HG03159 (cell line): ENCODE data around the gene EIF4G1.

Source experiments
- ATAC-seq: cut with Tn5 transposase; IDR thresholded peaks from one replicate; pipeline ENCODE4 v1.9.1; 2021; ENCODE audit warnings: mild to moderate bottlenecking, moderate library complexity; ENCODE audit not compliant: unreplicated experiment

The EIF4G1 gene

GRCh38 chr3:184306341-184306972 lies 7.9 kb upstream of the EIF4G1 start:
- no peak for ATAC-seq

GRCh38 chr3:184307915-184308314 lies 6.5 kb upstream of the EIF4G1 start:
- no peak for ATAC-seq

DNA sequence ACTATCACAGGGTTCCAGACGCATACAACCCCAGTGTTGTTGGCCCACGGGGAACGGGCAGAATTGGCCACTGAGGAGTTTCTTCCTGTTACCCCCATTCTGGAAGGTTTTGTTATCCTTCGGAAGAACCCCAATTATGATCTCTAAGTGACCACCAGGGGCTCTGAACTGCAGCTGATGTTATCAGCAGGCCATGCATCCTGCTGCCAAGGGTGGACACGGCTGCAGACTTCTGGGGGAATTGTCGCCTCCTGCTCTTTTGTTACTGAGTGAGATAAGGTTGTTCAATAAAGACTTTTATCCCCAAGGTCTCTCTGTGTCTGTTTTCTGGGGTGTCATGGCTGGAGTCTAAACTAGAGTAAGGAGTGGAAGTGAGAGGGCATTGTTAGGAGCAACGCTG lies 5.7 kb upstream of the EIF4G1 start:
- ATAC-seq = no peak

DNA sequence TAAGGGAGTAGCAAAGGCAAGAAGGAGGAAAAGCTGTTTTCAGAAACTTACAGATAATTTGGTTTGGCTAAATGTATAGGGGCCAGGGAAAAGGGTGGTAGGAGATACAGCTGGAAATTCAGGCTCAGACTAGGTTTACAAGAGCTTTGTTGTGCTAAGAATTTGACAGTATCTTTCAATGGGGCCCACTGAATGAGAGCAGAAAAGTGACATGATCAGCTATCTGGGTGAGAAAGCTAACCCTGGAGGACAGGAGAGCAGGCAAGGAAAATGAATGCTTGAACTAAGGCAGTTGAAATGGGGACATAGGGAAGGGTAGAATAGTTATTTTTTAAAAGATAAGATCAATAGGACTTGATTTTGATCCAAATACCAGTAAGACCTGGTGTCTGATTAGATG lies 2.8 kb upstream of the EIF4G1 start:
- ATAC-seq = no peak

- peak; percentile 31 for ATAC-seq
These were observed 515 bp downstream of the EIF4G1 start for GRCh38 chr3:184314700-184315542.

DNA sequence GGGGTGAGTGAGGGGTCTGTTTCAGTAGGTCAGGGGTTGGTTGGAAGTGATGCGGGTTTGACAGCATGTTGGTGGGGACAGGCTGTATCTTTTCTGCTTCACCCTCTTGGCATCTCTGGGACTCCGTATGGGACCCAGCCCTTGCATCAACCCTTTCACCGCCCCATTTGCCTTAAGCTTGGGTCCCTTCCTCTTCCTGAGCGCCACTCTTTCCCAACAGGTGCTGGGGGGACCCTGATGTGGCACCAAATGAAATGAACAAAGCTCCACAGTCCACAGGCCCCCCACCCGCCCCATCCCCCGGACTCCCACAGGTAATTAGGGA lies 1.1 kb downstream of the EIF4G1 start:
- peak; percentile 3 for ATAC-seq

DNA sequence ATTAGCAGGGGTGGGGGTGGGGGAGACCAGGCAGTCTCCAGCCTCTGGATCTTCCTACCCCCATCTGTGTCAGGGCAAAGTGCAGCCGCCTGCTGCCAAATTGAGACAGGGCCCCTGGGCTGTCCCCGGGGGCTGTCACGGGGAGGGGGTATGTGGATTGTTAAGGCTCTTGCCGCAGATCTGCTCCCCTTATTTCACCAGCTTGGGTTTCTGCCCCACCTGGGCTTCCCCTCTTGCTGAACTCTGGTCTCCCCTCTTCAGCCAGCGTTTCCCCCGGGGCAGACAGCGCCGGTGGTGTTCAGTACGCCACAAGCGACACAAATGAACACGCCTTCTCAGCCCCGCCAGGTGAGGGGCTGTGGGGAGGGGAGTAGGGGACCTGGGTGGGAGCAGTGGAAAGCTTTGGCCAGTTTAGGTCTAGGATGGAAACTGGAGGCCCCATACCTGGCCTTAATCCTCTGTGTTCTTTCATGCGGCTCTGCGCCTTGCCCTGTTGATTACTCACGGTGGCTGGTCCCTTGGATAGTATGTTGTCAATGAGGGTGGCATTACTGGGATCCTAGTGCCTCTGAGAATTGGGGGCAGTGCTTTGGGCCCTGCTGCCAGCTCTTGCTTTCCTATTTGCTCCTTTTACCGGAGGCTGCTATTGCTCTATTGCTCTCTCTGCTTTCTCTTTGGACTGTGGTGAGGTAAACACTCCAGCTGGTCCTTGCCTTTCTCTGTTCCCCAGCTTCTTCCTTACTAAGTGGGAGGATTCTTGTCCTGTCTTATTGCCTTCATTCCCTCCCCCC lies 1.7 kb downstream of the EIF4G1 start:
- no peak for ATAC-seq

GRCh38 chr3:184316792-184317191 lies 2.4 kb downstream of the EIF4G1 start:
- ATAC-seq = no peak

GRCh38 chr3:184317201-184317600 lies 2.8 kb downstream of the EIF4G1 start:
- no peak for ATAC-seq

DNA sequence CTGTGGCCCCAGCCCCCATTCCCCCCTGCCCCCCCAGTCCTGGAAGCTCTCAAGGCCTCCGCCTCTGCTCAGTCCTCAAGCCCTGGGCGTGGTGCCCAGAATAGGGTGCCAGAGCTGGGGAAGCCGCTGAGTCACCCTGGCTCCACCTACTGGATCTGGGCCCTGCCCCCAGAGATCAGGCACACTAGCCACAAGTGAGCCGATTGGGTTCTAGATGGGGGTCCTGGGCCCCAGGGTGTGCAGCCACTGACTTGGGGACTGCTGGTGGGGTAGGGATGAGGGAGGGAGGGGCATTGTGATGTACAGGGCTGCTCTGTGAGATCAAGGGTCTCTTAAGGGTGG lies 5.7 kb downstream of the EIF4G1 start:
- ATAC-seq = no peak

DNA sequence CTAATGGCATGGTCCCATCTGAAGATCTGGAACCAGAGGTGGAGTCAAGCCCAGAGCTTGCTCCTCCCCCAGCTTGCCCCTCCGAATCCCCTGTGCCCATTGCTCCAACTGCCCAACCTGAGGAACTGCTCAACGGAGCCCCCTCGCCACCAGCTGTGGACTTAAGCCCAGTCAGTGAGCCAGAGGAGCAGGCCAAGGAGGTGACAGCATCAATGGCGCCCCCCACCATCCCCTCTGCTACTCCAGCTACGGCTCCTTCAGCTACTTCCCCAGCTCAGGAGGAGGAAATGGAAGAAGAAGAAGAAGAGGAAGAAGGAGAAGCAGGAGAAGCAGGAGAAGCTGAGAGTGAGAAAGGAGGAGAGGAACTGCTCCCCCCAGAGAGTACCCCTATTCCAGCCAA lies 7.3 kb downstream of the EIF4G1 start:
- ATAC-seq = no peak

DNA sequence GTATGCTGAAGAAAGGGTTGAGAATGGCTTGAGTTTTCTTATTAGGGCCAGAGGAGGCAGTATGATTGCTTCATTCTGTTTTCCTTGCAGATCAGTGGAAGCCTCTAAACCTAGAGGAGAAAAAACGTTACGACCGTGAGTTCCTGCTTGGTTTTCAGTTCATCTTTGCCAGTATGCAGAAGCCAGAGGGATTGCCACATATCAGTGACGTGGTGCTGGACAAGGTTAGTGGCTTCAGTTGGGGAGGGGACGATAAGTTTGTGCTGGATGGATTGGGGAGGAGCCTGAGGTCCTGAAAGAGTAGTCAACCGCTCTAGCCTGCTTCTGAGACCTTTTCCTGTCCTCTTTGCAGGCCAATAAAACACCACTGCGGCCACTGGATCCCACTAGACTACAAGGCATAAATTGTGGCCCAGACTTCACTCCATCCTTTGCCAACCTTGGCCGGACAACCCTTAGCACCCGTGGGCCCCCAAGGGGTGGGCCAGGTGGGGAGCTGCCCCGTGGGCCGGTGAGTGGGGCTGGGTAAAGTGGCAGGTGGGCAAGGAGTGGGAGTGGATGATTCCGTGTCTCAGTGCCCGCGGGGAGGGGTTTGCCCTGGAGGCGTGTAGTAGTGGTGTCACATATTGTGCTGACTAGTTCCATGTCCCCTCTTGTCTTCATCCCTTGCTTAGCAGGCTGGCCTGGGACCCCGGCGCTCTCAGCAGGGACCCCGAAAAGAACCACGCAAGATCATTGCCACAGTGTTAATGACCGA lies 8.5 kb downstream of the EIF4G1 start:
- ATAC-seq = no peak

GRCh38 chr3:184323696-184324095 lies 9.3 kb downstream of the EIF4G1 start:
- ATAC-seq = no peak

GRCh38 chr3:184325269-184325668 lies 10.9 kb downstream of the EIF4G1 start:
- no peak for ATAC-seq

DNA sequence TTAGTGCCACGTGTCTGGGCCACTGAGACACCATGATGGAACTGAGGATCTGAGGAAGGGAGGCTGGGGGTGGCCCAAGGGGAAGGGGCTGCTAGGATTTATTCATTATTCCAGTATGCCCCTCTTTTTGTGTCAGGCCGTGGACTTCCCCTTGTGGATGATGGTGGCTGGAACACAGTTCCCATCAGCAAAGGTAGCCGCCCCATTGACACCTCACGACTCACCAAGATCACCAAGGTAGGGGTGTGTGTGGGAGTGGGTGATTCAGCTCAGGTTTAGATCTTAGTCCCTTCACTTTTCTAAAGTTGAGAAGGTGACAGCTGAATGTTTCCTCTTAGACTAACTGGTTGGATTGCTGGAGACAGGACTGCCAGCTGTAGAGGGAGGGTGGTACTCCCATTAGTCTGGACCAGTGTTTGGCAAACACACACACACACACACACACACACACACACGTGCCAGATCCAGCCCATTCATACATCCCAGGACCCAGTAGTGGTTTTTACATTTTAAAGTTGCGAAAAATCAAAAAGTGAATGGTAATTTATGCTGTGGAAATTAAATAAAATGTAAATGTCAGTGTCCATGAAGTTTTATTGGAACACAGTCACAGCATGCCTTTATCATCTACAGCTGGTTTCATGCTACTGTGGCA lies 11.4 kb downstream of the EIF4G1 start:
- no peak for ATAC-seq

- ATAC-seq = no peak
These were observed 12.8 kb downstream of the EIF4G1 start for GRCh38 chr3:184327171-184327570.

- no peak for ATAC-seq
These were observed 14.1 kb downstream of the EIF4G1 start for GRCh38 chr3:184328516-184328915.

- ATAC-seq = no peak
These were observed 18.1 kb downstream of the EIF4G1 start for GRCh38 chr3:184332370-184333090.

DNA sequence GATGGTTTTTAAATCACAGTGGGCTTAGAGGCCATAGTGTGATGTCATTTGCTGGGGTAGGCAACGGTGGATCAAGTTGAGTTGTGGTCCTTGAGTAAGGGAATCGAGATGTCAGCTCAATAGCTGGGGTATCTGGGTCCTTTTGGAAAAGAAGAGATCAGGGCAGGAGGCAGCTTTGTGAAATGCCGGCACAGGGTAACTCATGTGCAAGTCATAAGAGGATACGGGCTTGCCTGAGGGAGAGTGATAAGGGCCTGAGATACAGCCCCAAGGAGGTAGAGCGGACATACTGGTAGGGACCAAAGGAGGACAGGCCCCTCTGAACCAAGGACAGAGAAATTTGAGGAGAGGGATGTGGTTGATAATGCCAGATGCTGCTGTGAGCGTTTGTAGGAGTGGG lies 18.8 kb downstream of the EIF4G1 start:
- no peak for ATAC-seq

- ATAC-seq = no peak
These were observed 19.3 kb downstream of the EIF4G1 start for GRCh38 chr3:184333700-184334099.
